Limb (tissue), 2 donors: ENCODE results near the gene FAM186B.

Source experiments
- DNase-seq, 2 donors: peaks; one replicate each; pipeline ENCODE4 v3.0.0-alpha.2; 2016; ENCODE audit errors: extremely low spot score in 2 of 2

The FAM186B gene

DNA sequence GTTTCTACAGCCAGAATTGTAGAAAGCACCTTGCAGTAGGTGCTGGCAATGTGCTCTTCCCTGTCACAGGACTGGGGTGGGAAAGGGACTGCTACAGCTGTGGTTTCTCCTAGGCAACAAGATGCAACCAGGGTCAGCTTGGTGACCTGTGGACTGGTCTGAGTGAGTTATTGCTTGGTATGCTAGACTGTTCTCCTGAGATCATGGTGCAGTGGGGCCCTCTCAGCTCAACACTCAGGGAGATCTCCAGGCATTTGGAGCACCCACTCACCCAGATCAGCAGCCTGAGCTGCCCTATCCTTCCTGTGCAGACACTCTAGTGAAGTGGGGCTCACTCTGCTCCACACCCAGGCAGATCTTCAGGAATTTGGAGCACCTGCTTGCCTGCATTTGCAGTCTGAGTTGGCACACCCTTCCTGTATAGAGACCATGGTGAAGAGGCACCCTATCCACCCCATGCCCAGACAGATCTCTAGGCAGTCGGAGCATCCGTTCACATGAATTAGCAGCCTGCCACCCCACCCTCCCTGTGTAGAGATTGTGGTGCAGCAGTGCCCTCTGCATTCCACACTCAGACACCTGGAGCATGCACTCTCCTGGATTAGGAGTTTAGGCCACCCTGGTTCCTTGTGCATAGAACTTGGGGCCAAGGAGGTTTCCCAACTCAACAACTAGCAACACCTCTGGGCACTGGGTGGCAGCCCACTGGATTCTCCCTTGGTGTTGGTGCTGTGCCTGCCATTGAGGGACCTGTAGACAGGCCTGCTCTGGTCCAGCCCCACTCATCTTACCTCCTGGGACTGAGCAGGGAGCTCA, 3.8 kb upstream of the FAM186B start:
- DNase-seq: no peak

DNA sequence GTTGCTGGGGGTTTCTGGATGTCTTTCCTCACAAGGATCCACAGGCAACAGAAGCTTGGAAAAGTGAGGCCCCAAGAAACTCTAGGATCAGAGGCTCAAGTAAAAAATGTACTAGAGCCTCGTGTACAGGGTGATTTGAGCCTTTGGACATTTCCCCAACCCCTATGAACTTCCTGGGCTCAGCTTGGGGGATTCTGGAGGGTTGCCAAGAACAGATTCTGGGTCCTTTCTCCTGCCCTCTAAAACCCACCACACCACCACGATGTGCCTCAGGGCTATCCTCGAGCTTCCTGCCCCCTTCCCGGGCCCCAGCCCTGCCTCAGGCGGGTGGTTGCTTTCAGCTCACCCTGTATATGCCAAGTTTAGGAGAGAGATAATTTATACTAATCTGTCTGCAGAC, 583 bp downstream of the FAM186B start:
- no peak for DNase-seq

DNA sequence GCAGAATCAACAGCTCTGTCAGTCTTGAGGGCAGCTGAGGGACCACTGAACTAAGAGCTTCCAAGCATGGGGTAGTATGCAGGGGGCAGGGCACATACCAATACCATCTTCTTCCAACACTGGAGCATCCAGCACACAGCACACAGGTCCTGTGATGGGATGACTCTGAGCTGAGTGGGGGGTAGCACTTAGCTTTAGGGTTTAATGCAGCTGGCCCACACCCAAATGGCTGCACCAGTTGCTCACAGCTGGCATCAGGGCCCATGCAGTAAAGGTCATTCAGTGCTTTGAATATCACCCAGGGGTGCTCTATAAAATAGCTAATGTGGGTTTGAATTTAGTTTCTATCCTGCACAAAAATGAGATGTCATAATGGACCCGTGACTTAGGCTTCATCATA, 1.7 kb downstream of the FAM186B start:
- DNase-seq: no peak

DNA sequence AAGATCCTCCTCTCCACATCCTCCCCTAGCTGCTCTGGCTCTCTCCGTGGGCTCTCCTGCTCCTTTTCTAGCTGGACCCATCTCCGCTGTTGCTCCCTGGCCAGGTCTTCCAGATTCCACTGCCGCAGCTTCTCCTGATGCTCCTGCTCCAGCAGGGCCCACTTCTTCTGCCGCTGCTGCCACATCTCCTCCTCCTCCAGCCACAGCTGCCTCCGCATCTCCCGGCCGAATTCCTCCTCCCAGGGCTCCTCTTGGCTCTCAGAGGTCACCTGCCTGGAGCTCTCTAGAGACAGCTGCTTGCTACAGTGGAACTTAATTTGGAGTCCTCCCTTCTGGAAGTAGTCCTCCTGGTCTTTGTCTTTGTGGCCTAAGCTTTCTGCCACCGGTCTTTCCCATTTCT, 5.5 kb downstream of the FAM186B start:
- DNase-seq: no peak

DNA sequence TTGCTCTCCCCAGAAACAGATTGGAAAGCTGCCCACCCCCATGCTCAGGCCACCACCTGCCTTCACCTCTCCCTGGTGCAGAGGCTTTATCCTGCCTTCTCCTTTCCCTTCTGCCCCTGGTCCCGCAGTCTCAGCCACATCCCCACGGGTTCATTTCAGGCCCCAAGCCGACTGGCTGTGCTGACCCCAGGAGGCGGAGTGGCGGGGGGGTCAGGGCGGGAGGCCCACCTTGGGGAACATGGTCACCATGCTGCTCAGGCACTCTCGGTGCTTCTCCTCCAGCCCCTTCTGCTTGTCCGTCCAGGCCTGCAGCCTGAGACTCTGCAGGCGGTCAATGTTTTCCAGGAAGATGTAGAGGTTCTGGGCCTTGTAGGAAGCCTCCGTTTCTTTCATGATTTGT, 6.9 kb downstream of the FAM186B start:
- no peak for DNase-seq

DNA sequence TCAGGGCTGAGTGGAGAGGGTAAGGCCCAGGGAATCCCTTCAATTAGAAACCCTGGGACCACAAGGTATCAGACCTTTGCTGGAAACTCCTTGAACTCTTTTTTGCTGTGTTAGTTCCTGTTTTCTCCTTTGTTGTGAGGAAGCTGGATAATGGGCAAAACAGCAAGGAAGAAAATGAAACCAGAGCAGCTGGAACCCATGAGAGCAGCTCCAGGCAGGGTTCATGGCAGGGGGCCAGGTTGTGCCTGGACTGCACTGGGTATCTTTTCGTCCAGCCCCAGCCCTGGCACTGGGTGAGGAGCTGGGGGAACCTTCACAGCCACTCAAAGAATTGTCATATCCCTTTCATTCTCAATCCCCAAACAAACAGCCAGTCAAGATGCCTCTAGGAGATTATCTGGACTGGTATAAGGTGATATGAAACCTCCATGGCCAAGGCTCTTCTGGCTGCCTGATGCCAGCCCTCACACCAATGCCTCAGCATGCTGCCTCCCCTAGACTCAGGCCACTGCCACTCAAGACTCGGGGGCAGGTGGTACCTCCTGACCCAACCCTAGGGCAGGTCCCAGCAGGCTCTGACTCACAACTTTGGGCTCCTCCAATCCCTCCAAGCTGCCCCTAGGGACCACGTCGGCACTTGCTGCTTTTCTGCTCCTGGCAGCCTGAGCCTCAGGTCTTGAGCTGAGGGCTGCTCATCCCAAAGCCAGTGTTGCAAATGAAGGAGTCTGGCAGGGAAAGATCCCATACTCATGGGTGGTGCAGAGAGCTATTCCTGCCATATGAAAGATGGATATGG, 16.5 kb downstream of the FAM186B start:
- no peak for DNase-seq

DNA sequence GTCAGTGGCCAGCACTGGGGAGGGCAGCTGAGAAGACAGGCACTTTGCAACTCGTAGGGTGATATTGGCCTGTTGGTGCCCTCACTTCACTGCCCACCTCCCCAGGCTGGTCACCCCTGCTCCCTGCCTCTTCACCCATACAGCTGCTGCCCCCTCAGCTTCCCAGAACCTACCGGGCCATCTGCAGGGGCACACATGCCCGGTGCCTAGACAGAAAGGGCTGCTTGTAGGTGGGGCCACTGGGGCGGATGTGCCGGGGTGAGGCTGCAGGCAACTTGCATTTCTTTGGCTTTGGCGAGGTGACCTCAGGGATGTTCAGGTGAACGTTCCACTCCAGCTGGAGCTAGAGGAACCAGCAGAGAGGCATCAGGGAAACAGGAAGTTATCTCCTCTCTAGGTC, 17.2 kb downstream of the FAM186B start:
- DNase-seq: no peak

DNA sequence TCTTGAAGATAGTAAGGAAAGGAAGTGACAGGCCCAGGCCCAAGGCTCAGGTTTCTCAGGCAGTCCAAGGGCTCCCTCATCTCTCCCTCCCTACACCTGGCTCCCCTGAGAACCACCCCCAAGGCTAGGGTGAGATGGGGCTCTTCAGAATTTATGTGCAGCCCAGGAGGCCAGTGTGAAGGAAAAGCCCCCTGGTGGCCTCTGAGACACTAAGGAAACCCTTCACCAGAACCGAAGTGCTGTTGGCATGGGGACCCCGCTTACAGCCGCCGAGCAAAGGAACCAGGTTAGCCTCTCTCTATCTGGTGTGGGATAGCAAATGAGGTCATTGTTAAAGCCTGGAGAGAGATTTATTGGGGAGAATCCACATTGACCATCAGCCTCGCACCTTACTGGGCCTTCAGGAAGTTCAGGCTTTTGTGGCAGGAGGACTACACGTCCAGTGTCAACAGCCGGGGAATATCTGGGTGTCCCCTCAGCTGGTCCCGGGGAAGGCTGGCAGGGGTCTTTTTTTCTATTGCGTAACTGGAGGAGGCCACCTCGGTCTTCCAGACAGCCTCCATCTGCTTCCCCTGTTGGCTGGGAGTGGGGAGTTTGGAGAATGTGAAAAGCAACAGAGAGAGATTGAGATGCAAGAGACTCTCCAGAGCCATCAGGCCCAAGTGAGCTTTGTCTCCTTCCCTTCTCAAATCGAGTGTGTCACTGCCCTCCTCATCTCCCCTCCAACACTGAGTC, 18.1 kb downstream of the FAM186B start:
- no peak for DNase-seq

DNA sequence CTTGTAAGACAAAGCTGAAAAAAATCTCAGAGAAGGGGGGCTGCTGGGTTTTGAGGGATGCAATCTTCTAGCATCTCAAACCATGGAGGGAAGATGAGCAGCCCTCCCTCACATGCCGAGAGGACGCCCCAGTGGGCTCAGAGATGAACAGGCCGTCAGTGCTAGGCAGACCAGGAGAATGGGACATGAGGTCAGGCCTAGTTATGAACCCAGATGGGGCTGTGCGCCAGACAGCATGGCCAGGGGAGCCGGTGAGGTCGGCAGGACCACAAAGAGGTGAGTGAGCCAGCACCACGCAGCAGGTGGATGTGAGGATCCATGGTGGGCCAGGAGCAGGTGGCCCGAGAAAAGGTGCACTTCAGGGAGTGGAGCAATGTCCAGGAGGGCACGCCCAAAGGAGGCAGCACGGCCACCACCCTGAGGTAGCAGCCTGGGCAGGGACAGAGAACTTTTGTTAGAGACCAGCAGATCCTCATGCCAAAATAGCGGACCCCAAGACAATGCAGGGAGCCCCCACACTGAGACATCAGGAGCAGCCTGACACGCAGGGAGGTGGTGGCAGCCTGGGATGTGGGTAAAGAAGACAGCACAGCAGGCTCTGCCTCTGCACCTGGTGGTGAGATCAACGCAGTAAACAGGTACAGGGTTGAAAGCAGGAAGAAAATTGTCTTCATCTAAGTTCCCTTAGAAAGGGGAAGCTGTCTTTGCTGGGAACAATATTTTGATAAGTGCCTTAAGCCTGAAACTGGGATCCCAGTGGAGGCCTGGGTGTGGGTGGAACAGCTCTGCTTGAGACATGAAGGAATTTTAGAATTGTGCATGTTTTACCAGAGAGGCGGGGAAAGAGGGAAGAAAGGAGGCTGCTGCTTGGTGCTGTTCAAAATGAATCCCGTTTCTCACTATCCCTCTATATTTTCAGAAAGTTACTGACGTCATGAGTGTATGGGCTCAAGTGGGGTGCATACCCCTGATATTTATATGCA, 19.7 kb downstream of the FAM186B start:
- no peak for DNase-seq

DNA sequence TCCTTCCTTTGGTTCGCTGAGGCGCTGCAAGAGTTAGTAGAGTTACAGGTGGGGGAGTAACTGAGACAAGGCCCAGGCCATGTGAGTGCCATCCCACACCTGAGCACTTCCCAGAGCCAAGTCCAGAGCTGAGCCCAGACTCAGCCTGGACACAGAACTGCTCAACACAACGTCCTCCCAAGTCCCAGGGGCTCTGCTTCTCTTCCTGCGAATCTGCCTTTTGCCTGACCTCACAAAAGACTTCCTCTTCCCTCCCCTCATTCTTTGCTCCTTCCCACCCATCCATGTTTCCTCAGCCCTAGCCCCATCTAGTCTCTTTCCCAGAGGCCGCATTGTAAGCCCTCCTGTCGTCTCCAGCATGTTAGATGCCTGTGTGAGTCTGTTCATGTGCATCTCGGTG, 20.8 kb downstream of the FAM186B start:
- DNase-seq: no peak

DNA sequence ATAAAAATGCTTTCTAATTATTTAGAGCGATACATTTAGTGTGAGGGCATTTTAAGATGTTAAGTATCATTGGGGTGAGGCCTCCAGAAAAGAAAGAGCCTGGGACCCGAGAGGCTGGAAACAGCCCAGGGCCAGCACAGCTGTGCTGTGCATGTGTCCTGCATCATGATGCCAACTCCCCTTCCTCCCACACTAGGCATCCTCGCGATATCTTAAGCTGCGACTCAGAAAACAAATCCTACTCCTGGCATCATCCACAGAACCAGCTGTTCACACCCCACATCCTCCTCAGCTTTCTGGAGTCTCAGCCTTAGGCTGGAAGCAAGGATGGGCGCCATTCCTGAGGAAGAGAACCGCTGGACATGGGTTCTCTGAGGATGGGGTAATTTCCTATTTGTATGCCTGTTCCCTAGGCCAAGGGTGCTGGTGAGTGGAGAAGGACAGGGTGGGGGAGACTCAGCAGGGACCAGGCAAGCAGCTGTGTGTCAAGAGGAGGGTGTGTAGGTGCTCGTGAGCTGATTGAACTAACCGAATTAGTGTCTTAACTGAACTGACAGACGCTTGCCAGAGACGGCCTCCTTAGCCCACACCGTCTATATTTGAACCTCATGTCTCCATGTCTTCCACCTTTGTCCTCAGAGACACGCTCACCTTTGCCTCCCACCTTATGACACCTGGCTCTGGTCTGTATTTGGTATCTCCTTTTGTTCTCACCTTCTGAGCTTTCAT, 21.9 kb downstream of the FAM186B start:
- peak in 1 of 2 donors; percentile 63 for DNase-seq

DNA sequence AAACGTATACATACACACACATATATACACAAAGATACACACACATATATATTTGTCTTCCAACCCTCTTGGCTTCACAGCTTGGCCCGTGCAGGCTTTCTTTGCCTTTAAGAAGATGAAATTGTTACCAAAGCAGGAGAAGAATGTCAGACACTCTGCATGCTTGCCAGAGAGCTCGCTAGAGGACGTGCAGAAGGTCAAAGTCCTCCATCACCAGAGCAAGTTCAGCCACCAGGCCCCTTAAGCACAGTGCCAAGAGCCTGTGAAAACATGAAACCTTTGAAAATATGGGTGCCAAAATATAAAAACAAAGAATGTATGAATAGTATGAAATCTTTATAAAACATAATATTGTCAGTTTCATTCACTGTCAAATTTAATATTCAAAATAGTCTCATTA, 22.6 kb downstream of the FAM186B start:
- DNase-seq: peak in 1 of 2 donors; percentile 32

DNA sequence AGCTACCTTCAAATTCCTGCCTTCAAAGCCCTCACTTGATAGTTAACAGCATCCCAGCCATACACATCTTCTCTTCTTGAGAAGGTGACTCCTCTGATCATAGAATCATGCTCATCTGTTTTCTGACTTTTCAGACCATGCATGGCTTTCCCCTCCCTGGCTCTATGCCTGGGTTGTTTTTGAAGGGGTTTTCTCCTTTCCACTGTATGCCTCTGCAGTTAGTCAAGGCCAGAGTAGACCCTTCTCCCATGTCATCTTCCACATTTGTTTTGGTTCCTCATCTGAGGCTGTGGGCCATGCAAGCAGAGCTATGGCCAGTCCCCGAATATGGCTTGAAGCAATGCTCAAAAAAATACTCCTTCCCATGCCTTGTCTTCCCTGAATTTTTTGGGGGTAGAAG, 23.2 kb downstream of the FAM186B start:
- DNase-seq: no peak

DNA sequence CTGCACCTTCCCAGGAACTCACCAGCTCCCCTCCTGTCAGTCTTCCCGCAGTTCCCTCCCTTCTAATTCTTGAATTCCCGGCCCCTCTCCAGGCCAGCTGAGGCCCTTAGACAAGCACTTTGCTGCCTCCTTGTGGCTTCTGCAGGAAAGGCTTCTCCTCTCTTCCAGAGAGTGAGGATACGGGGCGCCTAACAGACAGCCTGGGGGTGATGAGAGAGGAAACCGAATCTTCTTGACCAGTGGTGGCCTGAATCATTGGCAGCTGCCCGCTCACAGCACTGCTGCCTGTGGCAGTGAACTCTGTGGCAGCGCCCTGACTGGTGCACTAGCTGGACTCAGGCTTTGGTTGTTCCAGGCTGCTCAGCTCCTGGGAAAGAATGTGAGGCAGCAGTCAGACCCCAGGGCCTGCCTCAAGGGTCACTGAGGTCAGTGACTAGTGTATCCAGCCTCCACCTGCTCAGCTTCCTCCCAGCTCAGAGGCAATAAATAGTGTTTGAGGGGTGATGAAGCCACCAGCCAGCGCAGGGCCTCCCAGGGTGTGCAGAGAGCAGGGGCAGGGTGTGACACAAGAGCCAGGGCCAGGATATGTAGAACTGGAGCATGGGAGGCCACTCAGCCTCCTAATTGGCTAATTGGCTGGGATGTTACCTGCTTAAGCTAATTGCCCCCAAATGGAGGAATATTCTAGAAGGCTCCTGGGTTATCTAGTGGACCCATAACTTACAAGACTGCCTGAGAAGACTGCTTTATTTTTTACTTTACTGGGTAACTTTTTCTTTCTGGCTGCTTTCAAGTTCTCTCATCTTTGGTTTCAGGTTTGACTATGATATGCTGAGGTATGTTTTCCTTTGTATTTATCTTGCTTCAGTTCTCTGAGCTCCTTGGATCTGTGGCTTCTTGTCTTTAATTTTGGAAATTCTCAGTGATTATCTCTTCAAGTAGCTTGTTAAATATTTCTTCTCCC, 24.6 kb downstream of the FAM186B start:
- DNase-seq: peak; percentile 69 to 82

DNA sequence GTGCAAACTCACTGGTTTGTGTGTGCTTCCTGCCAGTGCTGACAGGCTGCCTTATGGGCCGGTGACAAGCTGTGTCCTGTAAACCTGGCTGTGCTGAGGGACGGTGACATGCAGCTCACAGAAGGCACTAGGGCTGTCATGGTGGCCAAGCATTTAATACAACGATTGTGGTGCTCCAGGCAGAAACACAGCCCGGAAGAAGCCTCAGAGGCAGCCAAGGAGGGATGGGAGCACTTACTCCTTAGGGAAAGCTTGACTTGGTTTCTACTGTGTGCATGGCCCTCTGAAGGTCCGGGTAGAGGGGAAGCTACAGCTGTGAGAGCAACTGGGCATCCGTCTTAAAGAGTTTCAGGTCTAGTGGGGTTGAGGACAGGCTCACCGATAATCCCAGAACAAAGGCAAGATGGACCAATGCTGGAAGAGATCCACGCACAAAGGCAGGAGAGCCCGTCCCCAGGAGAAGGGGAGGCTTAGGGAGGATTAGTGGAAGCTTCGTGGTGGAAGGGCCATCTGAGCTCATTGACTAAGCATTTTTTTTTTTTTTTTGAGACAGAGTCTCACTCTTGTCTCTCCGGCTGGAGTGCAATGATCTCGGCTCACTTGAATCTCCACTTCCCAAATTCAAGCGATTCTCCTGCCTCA, 26.8 kb downstream of the FAM186B start:
- no peak for DNase-seq

DNA sequence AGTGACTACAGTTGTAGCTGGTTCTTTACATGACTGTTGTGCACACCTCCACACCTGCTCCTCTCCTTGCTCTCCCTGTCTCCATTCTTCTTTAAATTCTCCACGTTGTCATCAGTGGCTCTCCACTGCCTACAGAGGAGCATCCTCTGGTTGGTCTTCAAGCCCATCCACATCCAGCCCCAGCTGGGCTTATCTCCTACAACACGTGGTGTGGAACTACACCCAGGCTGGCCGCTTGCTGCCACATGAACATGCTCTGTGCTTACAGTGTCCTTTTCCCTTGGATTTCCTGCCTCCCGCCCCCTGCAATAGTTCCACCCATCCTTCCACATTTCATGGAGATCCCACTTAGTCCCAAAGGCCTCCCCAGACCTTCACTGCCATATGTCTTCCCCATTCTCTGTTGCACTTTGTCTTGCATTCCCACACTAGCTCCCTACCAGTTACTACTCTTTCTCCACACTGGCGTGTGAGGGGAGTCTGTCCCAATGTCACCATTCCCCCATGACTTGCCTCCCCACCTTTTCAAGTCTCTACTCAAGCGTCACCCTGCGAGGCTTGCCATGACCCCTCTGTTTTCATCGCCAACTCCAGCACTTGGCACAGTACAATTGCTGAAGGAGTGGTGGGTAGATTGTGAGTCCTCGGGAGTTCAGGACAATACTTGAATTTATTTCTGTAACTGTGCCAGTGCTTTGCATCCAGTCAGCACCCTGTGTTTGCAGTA, 27.7 kb downstream of the FAM186B start:
- DNase-seq: no peak

DNA sequence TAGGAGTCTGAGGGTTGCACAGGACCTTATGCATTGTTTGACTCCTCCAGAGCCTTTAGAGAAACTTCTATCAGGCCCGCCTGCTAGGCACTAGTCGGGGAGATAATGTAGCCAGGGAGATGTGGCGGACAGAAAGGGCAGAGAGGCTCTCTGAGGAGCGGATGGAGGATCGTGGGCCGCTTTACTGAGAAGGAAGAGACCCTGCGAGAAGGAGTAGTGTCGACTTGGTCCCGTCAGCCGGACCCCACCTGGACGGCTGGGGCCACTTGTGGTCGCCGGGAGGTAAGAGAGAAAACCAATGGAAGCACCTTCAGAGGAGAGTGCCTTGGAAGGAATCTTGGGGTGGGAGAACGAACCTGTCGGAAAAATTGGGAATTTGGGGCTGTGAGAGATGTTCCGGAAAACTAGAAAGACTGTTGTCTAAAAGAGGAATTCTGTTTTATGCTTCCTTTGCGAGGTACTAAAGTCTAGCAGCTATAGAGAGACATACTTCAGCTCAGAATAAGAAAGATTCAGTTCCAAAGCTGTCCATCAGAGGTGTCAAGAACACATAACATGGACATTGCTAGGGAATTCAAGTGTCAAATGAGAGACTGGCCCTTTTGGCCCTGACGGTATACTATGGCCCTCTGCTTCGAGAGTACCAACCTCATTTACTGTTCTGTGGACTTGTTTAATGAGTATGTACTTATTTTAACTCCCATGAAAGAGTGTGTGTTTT, 36.8 kb downstream of the FAM186B start:
- no peak for DNase-seq
